ENCODE measurements around the gene SNAI3.

SNAI3 gene

DNA sequence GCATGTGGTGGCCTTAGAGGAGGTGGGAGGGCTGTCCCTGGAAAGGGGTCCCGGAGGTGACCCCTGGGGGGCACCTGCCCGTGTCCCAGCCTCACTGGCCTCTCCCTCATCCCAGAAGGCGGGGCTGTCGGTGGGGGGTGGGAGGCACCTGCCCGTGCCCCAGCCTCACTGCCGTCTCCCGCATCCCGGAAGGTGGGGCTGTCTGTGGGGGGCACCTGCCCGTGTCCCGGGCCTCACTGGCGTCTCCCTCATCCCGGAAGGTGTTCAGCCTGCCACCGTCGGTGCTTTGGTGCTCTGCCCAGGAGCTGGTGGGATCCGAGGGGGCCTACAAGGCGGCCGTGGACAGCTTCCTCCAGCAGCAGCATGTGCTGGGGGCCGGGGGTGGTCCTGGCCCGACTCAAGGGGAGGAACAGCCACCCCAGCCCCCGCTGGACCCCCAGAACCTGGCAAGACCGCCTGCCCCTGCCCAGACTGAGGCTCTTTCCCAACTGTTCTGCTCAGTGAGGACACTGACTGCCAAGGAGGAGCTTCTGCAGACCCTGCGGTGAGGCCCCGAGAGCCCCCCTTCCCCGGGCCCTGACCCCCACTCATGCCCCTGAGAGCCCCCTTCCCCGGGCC is 26.2 kb upstream of the SNAI3 start:
- no peak overlapping the region for H3K4me3 ChIP-seq (ENCODE audit: low read depth, low read length)
- DNase-seq (ENCODE audit: low read depth), result no peak
- TF ChIP-seq, protein P1, sequence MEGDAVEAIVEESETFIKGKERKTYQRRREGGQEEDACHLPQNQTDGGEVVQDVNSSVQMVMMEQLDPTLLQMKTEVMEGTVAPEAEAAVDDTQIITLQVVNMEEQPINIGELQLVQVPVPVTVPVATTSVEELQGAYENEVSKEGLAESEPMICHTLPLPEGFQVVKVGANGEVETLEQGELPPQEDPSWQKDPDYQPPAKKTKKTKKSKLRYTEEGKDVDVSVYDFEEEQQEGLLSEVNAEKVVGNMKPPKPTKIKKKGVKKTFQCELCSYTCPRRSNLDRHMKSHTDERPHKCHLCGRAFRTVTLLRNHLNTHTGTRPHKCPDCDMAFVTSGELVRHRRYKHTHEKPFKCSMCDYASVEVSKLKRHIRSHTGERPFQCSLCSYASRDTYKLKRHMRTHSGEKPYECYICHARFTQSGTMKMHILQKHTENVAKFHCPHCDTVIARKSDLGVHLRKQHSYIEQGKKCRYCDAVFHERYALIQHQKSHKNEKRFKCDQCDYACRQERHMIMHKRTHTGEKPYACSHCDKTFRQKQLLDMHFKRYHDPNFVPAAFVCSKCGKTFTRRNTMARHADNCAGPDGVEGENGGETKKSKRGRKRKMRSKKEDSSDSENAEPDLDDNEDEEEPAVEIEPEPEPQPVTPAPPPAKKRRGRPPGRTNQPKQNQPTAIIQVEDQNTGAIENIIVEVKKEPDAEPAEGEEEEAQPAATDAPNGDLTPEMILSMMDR (IDR thresholded peaks at IDR 0.05; ENCODE audit: insufficient read depth, low read depth, low read length, missing control alignments), result no peak

GRCh38 chr16:88711750-88712340 is 25.5 kb upstream of the SNAI3 start:
- TF ChIP-seq, protein P1 (IDR thresholded peaks at IDR 0.05; ENCODE audit: insufficient read depth, low read depth, low read length, missing control alignments), result no peak
- no peak overlapping the region for H3K4me3 ChIP-seq (ENCODE audit: low read depth, low read length)
- no peak for DNase-seq (ENCODE audit: low read depth)

GRCh38 chr16:88710556-88710955 is 24.2 kb upstream of the SNAI3 start:
- no peak for DNase-seq (ENCODE audit: low read depth)
- TF ChIP-seq, protein P1 (IDR thresholded peaks at IDR 0.05; ENCODE audit: insufficient read depth, low read depth, low read length, missing control alignments), result no peak
- H3K4me3 ChIP-seq (ENCODE audit: low read depth, low read length), result no peak overlapping the region

DNA sequence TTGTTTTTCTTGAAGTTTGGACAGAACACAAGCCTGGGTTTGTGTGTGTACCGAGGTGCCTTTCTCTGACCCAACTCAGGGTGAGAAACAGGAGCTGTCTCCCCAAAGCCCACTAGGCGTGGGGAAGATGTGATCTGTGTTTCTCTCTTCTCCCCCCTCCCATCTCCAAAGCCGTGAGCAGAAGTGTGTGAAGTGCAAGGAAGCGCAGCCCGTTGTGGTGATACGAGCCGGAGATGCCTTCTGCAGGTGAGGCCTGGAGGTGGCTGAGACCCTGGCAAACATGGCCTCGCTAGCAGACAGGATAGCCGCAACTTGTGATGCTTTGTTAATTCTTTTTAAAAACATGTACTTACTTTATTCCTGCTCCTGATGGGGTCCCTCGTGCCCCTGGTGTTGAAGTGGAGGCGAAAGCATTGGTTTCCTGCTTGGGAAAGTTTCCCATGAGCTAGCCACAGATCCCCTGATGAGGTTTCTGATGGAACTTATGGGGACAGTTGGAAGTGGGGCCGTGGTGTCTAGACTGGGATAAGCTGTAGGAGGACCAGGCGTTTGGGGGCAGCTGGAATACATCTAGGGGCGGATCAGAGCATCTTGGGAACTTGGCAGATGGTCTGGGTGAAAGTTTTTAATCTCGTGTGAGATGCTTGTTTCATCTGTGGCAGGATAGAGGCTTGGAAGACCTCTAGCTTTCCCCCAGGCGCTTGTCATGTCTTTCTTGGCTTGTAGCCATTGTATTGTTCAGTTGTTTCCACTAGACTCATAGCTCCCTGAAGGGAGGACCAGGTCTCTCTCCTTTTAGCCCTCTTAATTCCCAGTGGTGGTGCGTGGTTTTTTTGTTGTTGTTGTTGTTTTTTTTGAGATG is 20.9 kb upstream of the SNAI3 start:
- peak overlapping the region; percentile 70 for H3K4me3 ChIP-seq (ENCODE audit: low read depth, low read length)
- TF ChIP-seq, protein P1 (IDR thresholded peaks at IDR 0.05; ENCODE audit: insufficient read depth, low read depth, low read length, missing control alignments), result no peak
- DNase-seq (ENCODE audit: low read depth), result no peak

DNA sequence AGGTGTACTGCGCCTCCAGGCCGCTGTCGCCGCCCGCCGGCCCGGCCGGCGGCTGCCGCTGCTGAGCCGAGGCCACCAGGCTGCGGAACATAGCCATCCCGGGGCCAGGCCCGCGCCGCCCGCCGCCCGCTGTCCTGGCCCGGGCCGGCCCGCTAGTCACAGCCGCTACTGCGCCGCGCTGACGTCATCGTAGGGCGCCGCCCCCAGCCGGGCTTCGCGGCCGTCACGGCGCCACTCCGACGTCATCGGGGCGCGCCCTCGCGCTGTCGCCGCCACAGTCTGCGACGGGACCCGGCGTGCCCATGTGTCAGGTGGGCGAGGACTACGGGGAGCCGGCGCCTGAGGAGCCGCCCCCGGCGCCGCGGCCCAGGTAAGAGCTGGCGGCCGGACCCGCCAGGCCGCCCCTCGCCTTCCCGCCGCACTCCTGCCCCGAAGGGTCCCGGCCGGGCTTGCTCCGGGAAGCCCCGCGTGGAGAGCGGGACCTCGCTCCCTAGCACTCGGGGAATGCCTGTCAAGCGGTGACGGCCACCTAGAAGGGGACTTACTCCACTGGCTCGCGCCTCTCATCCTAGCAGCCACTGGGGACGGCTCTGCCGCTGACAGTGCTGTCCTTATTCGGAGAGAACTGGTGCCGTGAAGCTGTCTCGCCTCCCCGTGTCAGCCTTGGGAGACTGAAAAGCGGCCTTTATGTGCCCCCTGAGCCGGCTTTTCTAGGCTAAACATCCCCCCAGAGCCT is 20.1 kb upstream of the SNAI3 start, which contains the start of the genes CTU2 and RNF166:
TSS of gene CTU2 (plus strand) at position 275 of the 736 bp plus-strand sequence. CDS start at position 303, 28 bp downstream.
TSS of gene RNF166 (minus strand) at position 180 of the 736 bp plus-strand sequence. CDS start at position 97, 83 bp downstream.
- TF ChIP-seq, protein P1 (IDR thresholded peaks at IDR 0.05; ENCODE audit: insufficient read depth, low read depth, low read length, missing control alignments), result no peak
- DNase-seq (ENCODE audit: low read depth), result peak; percentile 91

DNA sequence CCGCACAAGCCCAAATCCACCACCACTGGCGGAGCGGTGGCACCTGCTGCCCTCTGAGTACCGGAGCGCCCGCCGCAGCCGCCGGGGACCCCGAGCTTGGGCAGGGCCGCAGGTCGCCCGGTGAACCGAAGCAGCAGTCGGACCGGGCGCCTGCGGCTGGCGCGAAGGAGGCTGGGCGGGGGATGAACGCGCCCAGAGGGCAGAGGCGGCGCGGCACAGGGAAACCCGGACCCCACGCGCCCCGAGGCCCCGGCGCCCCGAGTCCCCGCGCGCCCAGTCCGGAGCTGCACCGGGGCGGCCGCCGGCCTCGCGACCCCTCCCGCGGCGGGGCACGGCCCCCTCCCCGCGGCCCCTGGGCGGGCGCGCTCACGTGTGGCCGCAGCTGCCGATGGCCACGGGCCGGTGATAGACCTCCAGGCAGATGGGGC is 19.5 kb upstream of the SNAI3 start:
- TF ChIP-seq, protein P1 (IDR thresholded peaks at IDR 0.05; ENCODE audit: insufficient read depth, low read depth, low read length, missing control alignments), result no peak
- H3K4me3 ChIP-seq (ENCODE audit: low read depth, low read length), result peak overlapping the region; percentile 70
- no peak for DNase-seq (ENCODE audit: low read depth)

More for the DNA sequence above, 20.1 kb upstream of the SNAI3 start, which contains the start of the genes CTU2 and RNF166:
- peak within 1 kb of the TSS; percentile 70 for H3K4me3 ChIP-seq (ENCODE audit: low read depth, low read length)
